MM.1S (cell line): ENCODE data around the gene DEPDC5.

Experiments used
- DNase-seq: peaks from one replicate; pipeline ENCODE4 v3.0.0-alpha.2; 2015
- H2AFZ ChIP-seq: fragments of 300-600 bp; sonication (generic); 2 replicates; pipeline ENCODE4 v1.6.0; 2016; ENCODE audit warnings: antibody characterized with exemption, low read length
- H3F3A ChIP-seq: fragments of 300-600 bp; sonication (generic); 2 replicates; pipeline ENCODE4 v1.6.1; 2016; ENCODE audit warnings: mild to moderate bottlenecking, antibody characterized with exemption, low read length, moderate library complexity, mixed read lengths; ENCODE audit not compliant: insufficient read depth
- H3K27ac ChIP-seq: fragments of 300-600 bp; sonication (generic); 2 replicates; pipeline ENCODE4 v1.5.1; 2016; ENCODE audit warnings: mild to moderate bottlenecking, low read length
- H3K27me3 ChIP-seq: fragments of 300-600 bp; sonication (generic); replicated peaks from 2 replicates; pipeline ENCODE4 v1.6.0; 2016; ENCODE audit warnings: low read length; ENCODE audit not compliant: insufficient read depth
- H3K36me3 ChIP-seq: fragments of 300-600 bp; sonication (generic); replicated peaks from 2 replicates; pipeline ENCODE4 v1.6.1; 2016; ENCODE audit warnings: mild to moderate bottlenecking, low read length, mixed read lengths; ENCODE audit not compliant: insufficient read depth
- H3K4me1 ChIP-seq: fragments of 300-600 bp; sonication (generic); 2 replicates; pipeline ENCODE4 v1.6.1; 2016; ENCODE audit warnings: low read length, mixed read lengths
- H3K4me2 ChIP-seq: fragments of 300-600 bp; sonication (generic); 2 replicates; pipeline ENCODE4 v1.6.0; 2016; ENCODE audit warnings: low read depth, low read length
- H3K4me3 ChIP-seq: fragments of 300-600 bp; sonication (generic); 2 replicates; pipeline ENCODE4 v1.5.1; 2016; ENCODE audit warnings: low read length, mixed read lengths
- H3K79me2 ChIP-seq: fragments of 300-600 bp; sonication (generic); 2 replicates; pipeline ENCODE4 v1.6.1; 2016; ENCODE audit warnings: mixed run types, low read length, mixed read lengths
- H3K9ac ChIP-seq: fragments of 300-600 bp; sonication (generic); 2 replicates; pipeline ENCODE4 v1.6.1; 2016; ENCODE audit warnings: low read length, mixed read lengths
- H3K9me2 ChIP-seq: fragments of 300-600 bp; sonication (generic); replicated peaks from 2 replicates; pipeline ENCODE4 v1.6.1; 2016; ENCODE audit warnings: mild to moderate bottlenecking, low read length, mixed read lengths; ENCODE audit not compliant: insufficient read depth
- H3K9me3 ChIP-seq: fragments of 300-600 bp; sonication (generic); replicated peaks from 2 replicates; pipeline ENCODE4 v1.6.1; 2016; ENCODE audit warnings: mild to moderate bottlenecking, low read length, mixed read lengths; ENCODE audit not compliant: insufficient read depth
- H4K20me1 ChIP-seq: fragments of 300-600 bp; sonication (generic); 2 replicates; pipeline ENCODE4 v1.6.1; 2016; ENCODE audit warnings: mild to moderate bottlenecking, low read length, moderate library complexity, mixed read lengths; ENCODE audit not compliant: insufficient read depth
- CTCF ChIP-seq: fragments of 300-600 bp; sonication (generic); IDR thresholded peaks from 2 replicates; pipeline ENCODE4 v1.5.1; 2016; ENCODE audit warnings: antibody characterized with exemption, low read length, mixed read lengths
- EZH2phosphoT487 ChIP-seq: fragments of 300-600 bp; sonication (generic); IDR thresholded peaks from 2 replicates; pipeline ENCODE4 v1.6.1; 2018; ENCODE audit warnings: antibody characterized with exemption, low read length

Gene DEPDC5

DNA sequence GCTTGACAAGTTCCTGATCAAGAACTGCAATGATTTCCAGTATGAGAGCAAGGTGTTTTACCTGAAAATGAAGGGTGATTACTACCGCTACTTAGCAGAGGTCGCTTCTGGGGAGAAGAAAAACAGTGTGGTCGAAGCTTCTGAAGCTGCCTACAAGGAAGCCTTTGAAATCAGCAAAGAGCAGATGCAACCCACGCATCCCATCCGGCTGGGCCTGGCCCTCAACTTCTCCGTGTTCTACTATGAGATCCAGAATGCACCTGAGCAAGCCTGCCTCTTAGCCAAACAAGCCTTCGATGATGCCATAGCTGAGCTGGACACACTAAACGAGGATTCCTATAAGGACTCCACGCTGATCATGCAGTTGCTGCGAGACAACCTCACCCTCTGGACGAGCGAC, 202.5 kb downstream of the DEPDC5 start:
- TF ChIP-seq CTCF (no peak), EZH2phosphoT487 (no peak)
- Histone ChIP-seq H2AFZ (no peak overlapping the region), H3F3A (peaks cover 4% of the 10 kb centered on the region; the same call in 1 of the 2 replicates), H3K9me2 (no peaks in the 10 kb centered on the region), H3K4me3 (no peak overlapping the region), H3K79me2 (peaks cover 56% of the 10 kb centered on the region), H3K36me3 (peaks cover 6% of the 10 kb centered on the region), H4K20me1 (peaks cover 44% of the 10 kb centered on the region), H3K9ac (no peak overlapping the region), H3K27ac (no peak overlapping the region), H3K4me1 (no peaks in the 10 kb centered on the region), H3K27me3 (no peaks in the 10 kb centered on the region), H3K4me2 (no peak overlapping the region), H3K9me3 (no peaks in the 10 kb centered on the region)
- DNase-seq = no peak
